Activated B cell treated with CpG ODN at 0.5 μM for 24 hours (primary cell): ENCODE measurements around the gene ELAC2. TPM values are rescaled to one million over a fixed set of nuclear protein-coding genes. Genes with fewer than 3 reads are reported as not detected.

Experiments used
- ATAC-seq: fragments of 200-7000 bp; cut with Tn5 transposase; one replicate; pipeline ENCODE4 v1.10.0; 2021; ENCODE audit warnings: low read depth, mild to moderate bottlenecking, moderate library complexity
- CTCF ChIA-PET: fragments of 350-600 bp; sonication (Branson Sonifier 250); formaldehyde crosslinking; loops from one replicate; lab custom pipeline; 2021; ENCODE audit warnings: antibody characterized with exemption; lab: Charles Lee
- POLR2A ChIA-PET: fragments of 350-600 bp; sonication (Branson Sonifier 250); formaldehyde crosslinking; loops from one replicate; lab custom pipeline; 2021; ENCODE audit warnings: antibody characterized with exemption; lab: Charles Lee
- DNase-seq: peaks from one replicate; pipeline ENCODE4 v3.0.0; 2022
- H3K27ac Mint-ChIP-seq: one replicate; pipeline ENCODE4 v1.8.0; 2020; ENCODE audit warnings: mixed read lengths
- H3K27me3 Mint-ChIP-seq: one replicate; pipeline ENCODE4 v1.8.0; 2021; ENCODE audit warnings: mixed read lengths
- H3K36me3 Mint-ChIP-seq: one replicate; pipeline ENCODE4 v1.8.0; 2021; ENCODE audit warnings: low read depth, mixed read lengths
- H3K4me1 Mint-ChIP-seq: one replicate; pipeline ENCODE4 v1.8.0; 2021; ENCODE audit warnings: mixed read lengths
- H3K4me3 Mint-ChIP-seq: one replicate; pipeline ENCODE4 v1.8.0; 2020; ENCODE audit warnings: mild to moderate bottlenecking, mixed read lengths
- H3K9me3 Mint-ChIP-seq: one replicate; pipeline ENCODE4 v1.8.0; 2020; ENCODE audit warnings: mixed read lengths
- intact Hi-C: fragments of 100-400 bp; cut with micrococcal nuclease; formaldehyde crosslinking; loops from one replicate; pipeline ENCODE4 v1.15.1; 2024
- total RNA-seq: library from RNA; stranded (reverse); gene quantifications from 2 replicates; pipeline ENCODE4 v1.2.3, GENCODE V29; 2022
- TF ChIP-seq, protein P1 (sequence below): fragments of 200-600 bp; IDR thresholded peaks from one replicate; pipeline ENCODE4 v1.8.0; 2022; ENCODE audit warnings: antibody characterized with exemption, mild to moderate bottlenecking

The ELAC2 gene
- total RNA-seq, 1 donor from 2014 or later: 90.6 TPM

DNA sequence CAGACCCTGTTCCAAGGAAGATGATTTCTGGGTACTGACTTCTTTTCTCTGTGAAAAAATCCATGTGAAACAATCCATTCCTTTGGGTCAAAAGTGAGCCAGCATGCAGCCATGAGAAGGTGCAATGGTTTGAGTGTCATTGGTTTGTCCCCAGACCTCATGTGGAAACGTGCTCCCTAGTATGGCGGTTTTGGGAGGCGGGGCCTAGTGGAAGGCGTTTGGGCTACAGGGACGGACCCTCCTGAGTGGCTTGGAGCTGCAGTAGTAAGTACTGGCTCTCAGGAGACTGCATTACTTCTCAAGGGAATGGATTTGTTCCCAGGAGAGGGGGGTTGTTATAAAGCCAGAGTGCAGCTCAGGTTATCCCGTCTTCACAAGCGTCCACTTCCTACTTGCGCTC lies 19.4 kb downstream of the ELAC2 start:
- ATAC-seq: no peak
- TF ChIP-seq, protein P1, sequence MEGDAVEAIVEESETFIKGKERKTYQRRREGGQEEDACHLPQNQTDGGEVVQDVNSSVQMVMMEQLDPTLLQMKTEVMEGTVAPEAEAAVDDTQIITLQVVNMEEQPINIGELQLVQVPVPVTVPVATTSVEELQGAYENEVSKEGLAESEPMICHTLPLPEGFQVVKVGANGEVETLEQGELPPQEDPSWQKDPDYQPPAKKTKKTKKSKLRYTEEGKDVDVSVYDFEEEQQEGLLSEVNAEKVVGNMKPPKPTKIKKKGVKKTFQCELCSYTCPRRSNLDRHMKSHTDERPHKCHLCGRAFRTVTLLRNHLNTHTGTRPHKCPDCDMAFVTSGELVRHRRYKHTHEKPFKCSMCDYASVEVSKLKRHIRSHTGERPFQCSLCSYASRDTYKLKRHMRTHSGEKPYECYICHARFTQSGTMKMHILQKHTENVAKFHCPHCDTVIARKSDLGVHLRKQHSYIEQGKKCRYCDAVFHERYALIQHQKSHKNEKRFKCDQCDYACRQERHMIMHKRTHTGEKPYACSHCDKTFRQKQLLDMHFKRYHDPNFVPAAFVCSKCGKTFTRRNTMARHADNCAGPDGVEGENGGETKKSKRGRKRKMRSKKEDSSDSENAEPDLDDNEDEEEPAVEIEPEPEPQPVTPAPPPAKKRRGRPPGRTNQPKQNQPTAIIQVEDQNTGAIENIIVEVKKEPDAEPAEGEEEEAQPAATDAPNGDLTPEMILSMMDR: no peak
- CTCF ChIA-PET: interaction anchor here (1.3 kb wide), 1 partner anchor 10 kb away, joined by 3 read pairs; no protein-coding TSS in a partner anchor

DNA sequence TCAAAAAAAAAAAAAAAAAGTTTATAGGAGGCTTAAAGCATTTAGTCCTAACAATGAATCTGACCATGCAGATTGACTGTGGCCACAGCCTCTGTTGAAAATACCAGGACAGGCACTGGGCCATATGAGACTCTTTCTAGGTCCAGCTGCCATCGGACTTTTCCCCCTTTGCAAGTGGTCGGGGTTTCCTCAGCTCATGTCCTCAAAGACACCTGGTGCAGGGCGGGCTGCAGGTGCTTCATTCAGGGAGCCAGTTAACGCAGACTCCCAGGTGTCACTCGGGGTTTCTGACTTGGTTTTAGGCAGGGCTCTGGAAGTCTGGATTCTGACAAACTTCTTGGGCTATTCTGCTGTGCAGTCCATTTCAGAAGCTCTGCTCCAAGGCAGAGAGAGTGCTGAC lies 20.9 kb downstream of the ELAC2 start:
- ChIA-PET POLR2A (no interaction called here), CTCF (interaction anchor here (1.1 to 1.3 kb wide), 2 partner anchors 12 to 33 kb away, joined by 3 read pairs; no protein-coding TSS in a partner anchor)
- intact Hi-C loops: no loop called here
- no peak overlapping the region for H3K4me3 Mint-ChIP-seq
- H3K4me1 Mint-ChIP-seq: no peaks in the 10 kb centered on the region
- H3K9me3 Mint-ChIP-seq: no peaks in the 10 kb centered on the region
- H3K27me3 Mint-ChIP-seq: no peaks in the 10 kb centered on the region
- ATAC-seq (no peak), DNase-seq (no peak)
- no peak overlapping the region for H3K27ac Mint-ChIP-seq
- TF ChIP-seq, protein P1: no peak
- peaks cover 91% of the 10 kb centered on the region for H3K36me3 Mint-ChIP-seq

More for the DNA sequence above, 19.4 kb downstream of the ELAC2 start:
- intact Hi-C loops: no loop called here
- no peak overlapping the region for H3K4me3 Mint-ChIP-seq
- H3K36me3 Mint-ChIP-seq: peaks cover 76% of the 10 kb centered on the region
- H3K27ac Mint-ChIP-seq: no peak overlapping the region
- POLR2A ChIA-PET: no interaction called here
- H3K27me3 Mint-ChIP-seq: no peaks in the 10 kb centered on the region
- no peaks in the 10 kb centered on the region for H3K9me3 Mint-ChIP-seq
- DNase-seq: no peak
- H3K4me1 Mint-ChIP-seq: no peaks in the 10 kb centered on the region

DNA sequence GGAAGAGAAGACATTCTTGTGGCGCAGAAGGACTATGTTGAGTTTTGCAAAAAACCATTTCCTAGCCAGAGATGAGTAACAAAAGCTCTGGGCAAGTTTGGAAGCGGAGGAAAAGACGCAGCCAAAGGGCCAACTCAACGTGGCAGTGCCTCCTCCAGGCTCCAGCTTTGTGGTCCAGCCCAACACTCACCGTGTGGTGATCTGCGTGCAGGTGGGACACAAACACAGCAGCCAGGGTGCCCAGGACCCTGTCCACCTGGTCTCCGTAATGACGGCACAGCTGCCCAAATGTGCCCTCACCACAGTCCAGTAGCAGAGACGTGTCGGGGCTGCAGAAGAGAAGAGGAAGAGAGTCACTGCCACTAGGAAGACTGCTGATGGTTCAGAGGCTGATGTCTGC lies 21.5 kb downstream of the ELAC2 start:
- TF ChIP-seq, protein P1: no peak
- no peaks in the 10 kb centered on the region for H3K4me1 Mint-ChIP-seq
- peaks cover 97% of the 10 kb centered on the region for H3K36me3 Mint-ChIP-seq
- H3K27me3 Mint-ChIP-seq: no peaks in the 10 kb centered on the region
- ChIA-PET POLR2A (no interaction called here), CTCF (interaction anchor here (1.1 kb wide), 1 partner anchor 33 kb away, joined by 3 read pairs; no protein-coding TSS in a partner anchor)
- no peak for DNase-seq
- no peak for ATAC-seq
- H3K4me3 Mint-ChIP-seq: no peak overlapping the region
- no peaks in the 10 kb centered on the region for H3K9me3 Mint-ChIP-seq
- no peak overlapping the region for H3K27ac Mint-ChIP-seq
- intact Hi-C loops: no loop called here

DNA sequence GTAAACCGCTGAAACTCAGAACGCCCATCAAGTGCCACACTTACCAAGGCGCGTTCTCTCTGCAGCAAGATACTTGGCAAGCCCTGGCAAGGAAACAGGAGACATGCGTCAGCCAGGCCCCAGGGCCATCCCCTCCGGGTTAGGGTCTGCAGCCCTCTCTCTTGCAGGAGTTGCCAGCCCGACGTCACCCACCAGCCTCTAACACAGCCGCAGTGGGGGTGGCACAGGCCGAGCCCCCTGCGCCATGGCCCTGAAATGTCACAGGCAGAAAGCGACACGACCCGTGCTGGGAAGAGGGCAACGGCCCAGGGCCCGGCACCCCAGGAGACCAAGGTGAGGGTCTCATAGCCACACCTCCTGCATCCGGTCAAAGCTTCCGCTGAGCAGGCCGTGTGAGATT lies 21.9 kb downstream of the ELAC2 start:
- no peak for ATAC-seq
- Mint-ChIP-seq H3K27ac (no peak overlapping the region), H3K9me3 (no peaks in the 10 kb centered on the region), H3K4me1 (no peaks in the 10 kb centered on the region), H3K36me3 (peaks cover 98% of the 10 kb centered on the region), H3K4me3 (no peak overlapping the region), H3K27me3 (no peaks in the 10 kb centered on the region)
- DNase-seq: no peak
- ChIA-PET POLR2A (no interaction called here), CTCF (no interaction called here)
- intact Hi-C loops: no loop called here
- TF ChIP-seq, protein P1: no peak

DNA sequence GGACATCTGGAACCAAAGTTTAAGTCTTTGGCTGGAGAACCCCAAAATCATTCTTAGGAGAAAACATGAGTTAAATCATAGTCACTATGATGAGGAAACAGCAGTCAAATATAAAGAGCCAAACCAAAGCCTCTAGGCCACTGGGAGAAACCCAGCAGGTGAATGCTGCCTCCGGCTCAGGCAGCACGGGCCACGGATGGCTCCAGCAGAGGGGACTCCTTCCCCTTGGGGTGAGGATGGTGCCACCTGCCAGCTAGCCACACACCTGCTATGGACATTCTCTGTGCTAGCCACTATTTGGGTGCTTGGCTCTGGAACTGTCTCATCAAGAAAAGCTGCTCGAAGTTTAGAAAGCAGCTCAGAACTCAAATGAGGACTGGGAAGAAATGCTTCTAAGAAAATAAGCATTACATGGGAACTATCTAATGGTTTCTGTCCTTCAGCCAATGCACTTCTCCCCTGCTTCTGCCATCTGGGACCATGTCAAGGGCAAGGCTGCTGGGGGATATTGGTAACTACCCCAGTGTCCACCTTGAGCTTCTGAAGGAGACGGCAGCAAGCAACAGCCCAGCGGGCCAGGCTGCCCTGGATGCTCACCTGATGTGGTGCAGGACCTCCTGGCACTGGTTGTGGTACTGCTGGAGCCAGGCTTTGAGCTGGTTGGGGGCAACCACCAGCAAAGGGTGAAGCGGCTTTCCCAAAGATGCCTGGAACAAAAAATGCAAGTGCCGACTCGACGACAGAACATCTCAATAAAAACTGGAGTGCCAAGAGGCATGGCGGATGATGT lies 22.5 kb downstream of the ELAC2 start:
- ATAC-seq: no peak
- Mint-ChIP-seq H3K4me1 (no peaks in the 10 kb centered on the region), H3K27ac (no peak overlapping the region), H3K36me3 (peaks cover 97% of the 10 kb centered on the region), H3K27me3 (no peaks in the 10 kb centered on the region), H3K4me3 (no peak overlapping the region), H3K9me3 (no peaks in the 10 kb centered on the region)
- CTCF ChIA-PET: no interaction called here
- POLR2A ChIA-PET: no interaction called here
- no peak for DNase-seq
- intact Hi-C loops: no loop called here
- TF ChIP-seq, protein P1: no peak
